MCF 10A (cell line): ENCODE data around the gene POLR1C. TPM values are rescaled to one million over a fixed set of nuclear protein-coding genes. Genes with fewer than 3 reads are reported as not detected.

ENCODE experiments used
- BruUV-seq: library from RNA; stranded (reverse); fragments of 400-500 nt; replicated peaks from 2 replicates; lab custom pipeline; 2021; lab: Mats Ljungman, UMichigan
- CTCF ChIA-PET: fragments of 300-600 bp; sonication (Branson Sonifier 250); formaldehyde crosslinking; extraction: SDS; loops from one replicate; lab custom pipeline; 2021; ENCODE audit warnings: antibody characterized with exemption, inconsistent platforms; lab: Yijun Ruan, JAX
- POLR2A ChIA-PET: fragments of 300-600, 350-650 bp; sonication (Branson Sonifier 250); formaldehyde crosslinking; extraction: SDS; loops from one replicate; lab custom pipeline; 2020; ENCODE audit warnings: antibody characterized with exemption, inconsistent platforms; lab: Yijun Ruan, JAX
- DNase-seq: peaks from one replicate; pipeline ENCODE4 v3.0.0-alpha.2; 2018; ENCODE audit not compliant: unreplicated experiment
- H3K27ac Mint-ChIP-seq: one replicate; pipeline ENCODE4 v1.8.0; 2022; ENCODE audit warnings: mild to moderate bottlenecking, low read depth, mixed read lengths; ENCODE audit not compliant: unreplicated experiment
- H3K27me3 Mint-ChIP-seq: one replicate; pipeline ENCODE4 v1.8.0; 2022; ENCODE audit warnings: mixed read lengths; ENCODE audit not compliant: insufficient read depth, unreplicated experiment
- H3K36me3 Mint-ChIP-seq: one replicate; pipeline ENCODE4 v1.8.0; 2022; ENCODE audit warnings: mild to moderate bottlenecking, moderate library complexity, mixed read lengths; ENCODE audit not compliant: insufficient read depth, unreplicated experiment
- H3K4me1 Mint-ChIP-seq: one replicate; pipeline ENCODE4 v1.8.0; 2022; ENCODE audit warnings: mixed read lengths; ENCODE audit not compliant: insufficient read depth, unreplicated experiment
- H3K4me3 Mint-ChIP-seq: one replicate; pipeline ENCODE4 v1.8.0; 2022; ENCODE audit warnings: mild to moderate bottlenecking, moderate library complexity, mixed read lengths; ENCODE audit not compliant: unreplicated experiment
- H3K9me3 Mint-ChIP-seq: one replicate; pipeline ENCODE4 v1.8.0; 2022; ENCODE audit warnings: mixed read lengths; ENCODE audit not compliant: unreplicated experiment
- intact Hi-C: fragments of 100-400 bp; cut with micrococcal nuclease; formaldehyde crosslinking; loops from 2 replicates; pipeline ENCODE4 v1.14.1; 2022
- total RNA-seq: library from RNA; stranded (reverse); gene quantifications from 2 replicates; pipeline ENCODE4 v1.2.3, GENCODE V29; 2022
- TF ChIP-seq, protein P1 (sequence below): fragments of 200-600 bp; IDR thresholded peaks from one replicate; pipeline ENCODE4 v1.8.0; 2022; ENCODE audit warnings: antibody characterized with exemption, mild to moderate bottlenecking; ENCODE audit not compliant: unreplicated experiment

POLR1C gene
- total RNA-seq, 1 experiment from 2014 or later, result 63.6 TPM

DNA sequence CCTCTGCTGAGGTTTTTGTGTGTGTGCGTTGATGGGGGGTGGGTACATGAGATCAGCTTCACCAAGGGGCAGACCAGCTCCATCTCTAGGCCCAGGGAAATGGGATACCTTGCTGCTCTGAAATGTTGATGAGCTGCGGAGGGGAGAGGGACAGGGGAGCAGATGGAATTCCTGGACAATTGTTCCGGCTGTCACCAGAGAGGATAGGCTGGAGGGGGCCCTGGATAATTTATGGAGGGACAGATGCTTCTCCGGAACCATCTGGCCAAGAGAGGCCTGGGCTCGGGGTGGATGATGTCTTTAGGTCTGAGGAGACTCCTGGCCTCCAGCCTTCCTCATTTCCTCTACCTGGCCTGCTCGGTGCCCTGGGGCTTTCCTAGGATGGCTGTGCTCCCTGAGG lies 41.4 kb upstream of the POLR1C start:
- no TSS peak for BruUV-seq
- POLR2A ChIA-PET, result interaction anchor here (0.6 to 11.7 kb wide), 3 partner anchors 19 to 106 kb away, joined by 3 to 209 read pairs (median 4); partner anchors contain the start of gene ZNF318
- Mint-ChIP-seq H3K4me1 (peaks cover 10% of the 10 kb centered on the region), H3K36me3 (peaks cover 15% of the 10 kb centered on the region), H3K27ac (no peak overlapping the region), H3K9me3 (no peaks in the 10 kb centered on the region), H3K27me3 (no peaks in the 10 kb centered on the region), H3K4me3 (no peak overlapping the region)
- CTCF ChIA-PET, result interaction anchor here (0.5 to 0.6 kb wide), 2 partner anchors 759 to 762 kb away, joined by 4 read pairs; no protein-coding TSS in a partner anchor
- DNase-seq, result no peak
- intact Hi-C loops, result no loop called here
- TF ChIP-seq, protein P1, sequence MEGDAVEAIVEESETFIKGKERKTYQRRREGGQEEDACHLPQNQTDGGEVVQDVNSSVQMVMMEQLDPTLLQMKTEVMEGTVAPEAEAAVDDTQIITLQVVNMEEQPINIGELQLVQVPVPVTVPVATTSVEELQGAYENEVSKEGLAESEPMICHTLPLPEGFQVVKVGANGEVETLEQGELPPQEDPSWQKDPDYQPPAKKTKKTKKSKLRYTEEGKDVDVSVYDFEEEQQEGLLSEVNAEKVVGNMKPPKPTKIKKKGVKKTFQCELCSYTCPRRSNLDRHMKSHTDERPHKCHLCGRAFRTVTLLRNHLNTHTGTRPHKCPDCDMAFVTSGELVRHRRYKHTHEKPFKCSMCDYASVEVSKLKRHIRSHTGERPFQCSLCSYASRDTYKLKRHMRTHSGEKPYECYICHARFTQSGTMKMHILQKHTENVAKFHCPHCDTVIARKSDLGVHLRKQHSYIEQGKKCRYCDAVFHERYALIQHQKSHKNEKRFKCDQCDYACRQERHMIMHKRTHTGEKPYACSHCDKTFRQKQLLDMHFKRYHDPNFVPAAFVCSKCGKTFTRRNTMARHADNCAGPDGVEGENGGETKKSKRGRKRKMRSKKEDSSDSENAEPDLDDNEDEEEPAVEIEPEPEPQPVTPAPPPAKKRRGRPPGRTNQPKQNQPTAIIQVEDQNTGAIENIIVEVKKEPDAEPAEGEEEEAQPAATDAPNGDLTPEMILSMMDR, result no peak

DNA sequence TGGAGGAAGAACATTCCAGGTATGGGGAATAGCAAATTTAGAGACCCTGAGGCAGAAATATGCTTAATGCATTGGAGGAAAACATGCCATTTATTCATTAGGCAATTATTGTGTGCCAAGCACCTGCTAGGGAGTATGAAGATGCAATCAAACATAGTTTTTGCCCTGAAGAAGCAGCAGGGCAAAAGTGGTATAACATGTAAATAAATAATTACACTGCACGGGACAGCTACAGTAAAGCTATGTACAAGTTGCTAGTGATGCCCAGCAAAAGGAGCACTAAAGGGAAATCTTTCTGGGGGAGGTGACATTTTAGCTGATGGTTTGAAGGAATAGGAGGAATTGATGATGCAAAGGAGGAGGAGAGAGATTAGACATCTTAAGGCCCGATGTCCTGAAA lies 40.1 kb upstream of the POLR1C start:
- Mint-ChIP-seq H3K4me1 (peaks cover 20% of the 10 kb centered on the region), H3K27ac (peak overlapping the region; percentile 97), H3K9me3 (no peaks in the 10 kb centered on the region), H3K27me3 (no peaks in the 10 kb centered on the region), H3K4me3 (peak overlapping the region; percentile 86), H3K36me3 (peaks cover 17% of the 10 kb centered on the region)
- TF ChIP-seq, protein P1, result no peak
- no peak for DNase-seq
- ChIA-PET CTCF (interaction anchor here (0.7 to 1.8 kb wide), 3 partner anchors 13 to 298 kb away, joined by 3 to 5 read pairs (median 4); no protein-coding TSS in a partner anchor), POLR2A (interaction anchor here (0.6 to 11.7 kb wide), 10 partner anchors 12 to 418 kb away, joined by 3 to 209 read pairs (median 4); partner anchors contain the start of genes DLK2, MRPL2 and ZNF318)
- intact Hi-C loops, result no loop called here
- no TSS peak for BruUV-seq

- H3K27me3 Mint-ChIP-seq, result no peaks in the 10 kb centered on the region
- DNase-seq, result peak; percentile 88
- TF ChIP-seq, protein P1, result no peak
Observed at GRCh38 chr6:43477235-43478007, 39.5 kb upstream of the POLR1C start, which contains the start of gene TJAP1. TJAP1 (plus strand) TSS chr6:43477570; CDS start chr6:43499002, 21,432 bp downstream.

DNA sequence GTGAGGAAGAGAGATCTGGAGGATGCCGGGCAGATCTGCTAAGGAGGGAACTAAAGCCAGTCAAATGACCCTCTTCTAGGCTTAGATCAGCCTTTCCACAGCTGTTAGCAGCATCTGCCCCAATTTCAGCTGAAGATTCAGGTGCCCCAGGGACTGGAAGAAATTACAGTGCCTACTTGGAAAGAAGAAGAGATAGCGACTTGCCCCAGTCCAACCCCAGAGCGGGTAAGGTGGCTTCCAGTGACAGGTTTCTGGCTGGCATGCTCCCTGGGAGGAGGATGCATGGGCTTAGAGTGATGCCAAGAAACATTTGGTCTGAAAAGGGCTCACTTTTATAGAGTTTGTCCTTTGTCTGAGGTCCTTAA lies 38.9 kb upstream of the POLR1C start:
- Mint-ChIP-seq H3K4me3 (peak overlapping the region; percentile 86), H3K9me3 (no peaks in the 10 kb centered on the region), H3K27ac (peak overlapping the region; percentile 97), H3K36me3 (peaks cover 24% of the 10 kb centered on the region), H3K27me3 (no peaks in the 10 kb centered on the region), H3K4me1 (peaks cover 29% of the 10 kb centered on the region)
- ChIA-PET POLR2A (interaction anchor here (0.6 to 11.7 kb wide), 14 partner anchors 15 to 109 kb away, joined by 3 to 209 read pairs (median 5); partner anchors contain the start of genes DLK2, LRRC73, POLR1C and YIPF3), CTCF (interaction anchor here (1.8 to 4.2 kb wide), 2 partner anchors 17 to 20 kb away, joined by 4 to 36 read pairs; no protein-coding TSS in a partner anchor)
- DNase-seq, result no peak
- intact Hi-C loops, result no loop called here
- TSS peak; percentile 35 for BruUV-seq
- TF ChIP-seq, protein P1, result no peak

More at GRCh38 chr6:43477235-43478007, 39.5 kb upstream of the POLR1C start, which contains the start of gene TJAP1:
- H3K27ac Mint-ChIP-seq, result peak within 1 kb of the TSS; percentile 97
- H3K4me1 Mint-ChIP-seq, result peaks cover 26% of the 10 kb centered on the region
- intact Hi-C loops, result no loop called here
- H3K4me3 Mint-ChIP-seq, result peak within 1 kb of the TSS; percentile 86
- no TSS peak for BruUV-seq
- H3K36me3 Mint-ChIP-seq, result peaks cover 20% of the 10 kb centered on the region
- ChIA-PET CTCF (interaction anchor here (0.7 to 4.2 kb wide), 4 partner anchors 12 to 298 kb away, joined by 3 to 36 read pairs (median 4); no protein-coding TSS in a partner anchor), POLR2A (interaction anchor here (0.6 to 11.7 kb wide), 18 partner anchors 13 to 419 kb away, joined by 3 to 209 read pairs (median 4); partner anchors contain the start of genes DLK2, LRRC73, MRPL2 and POLR1C)
- no peaks in the 10 kb centered on the region for H3K9me3 Mint-ChIP-seq
